Right renal pelvis (tissue), 4 donors: Measurements from ENCODE around the gene CD99L2. TPM values are rescaled to one million over a fixed set of nuclear protein-coding genes. Genes with fewer than 3 reads are reported as not detected.

Experiments
- DNase-seq, 4 donors: peaks; one replicate each; pipeline ENCODE4 v3.0.0-alpha.2; 2013; ENCODE audit warnings: low read depth in 4 of 4, low spot score in 3 of 4, missing footprints in 1 of 4
- polyA plus RNA-seq, 4 donors: library from polyadenylated mRNA; unstranded; fragments of 120-200 nt; gene quantifications; one replicate each; pipeline ENCODE4 v1.2.1, GENCODE V29; 2013; ENCODE audit not compliant: insufficient read length in 4 of 4

CD99L2 gene
- 10 to 100 TPM; 40.5 to 47.2 (median 44.1) TPM for polyA plus RNA-seq

DNA sequence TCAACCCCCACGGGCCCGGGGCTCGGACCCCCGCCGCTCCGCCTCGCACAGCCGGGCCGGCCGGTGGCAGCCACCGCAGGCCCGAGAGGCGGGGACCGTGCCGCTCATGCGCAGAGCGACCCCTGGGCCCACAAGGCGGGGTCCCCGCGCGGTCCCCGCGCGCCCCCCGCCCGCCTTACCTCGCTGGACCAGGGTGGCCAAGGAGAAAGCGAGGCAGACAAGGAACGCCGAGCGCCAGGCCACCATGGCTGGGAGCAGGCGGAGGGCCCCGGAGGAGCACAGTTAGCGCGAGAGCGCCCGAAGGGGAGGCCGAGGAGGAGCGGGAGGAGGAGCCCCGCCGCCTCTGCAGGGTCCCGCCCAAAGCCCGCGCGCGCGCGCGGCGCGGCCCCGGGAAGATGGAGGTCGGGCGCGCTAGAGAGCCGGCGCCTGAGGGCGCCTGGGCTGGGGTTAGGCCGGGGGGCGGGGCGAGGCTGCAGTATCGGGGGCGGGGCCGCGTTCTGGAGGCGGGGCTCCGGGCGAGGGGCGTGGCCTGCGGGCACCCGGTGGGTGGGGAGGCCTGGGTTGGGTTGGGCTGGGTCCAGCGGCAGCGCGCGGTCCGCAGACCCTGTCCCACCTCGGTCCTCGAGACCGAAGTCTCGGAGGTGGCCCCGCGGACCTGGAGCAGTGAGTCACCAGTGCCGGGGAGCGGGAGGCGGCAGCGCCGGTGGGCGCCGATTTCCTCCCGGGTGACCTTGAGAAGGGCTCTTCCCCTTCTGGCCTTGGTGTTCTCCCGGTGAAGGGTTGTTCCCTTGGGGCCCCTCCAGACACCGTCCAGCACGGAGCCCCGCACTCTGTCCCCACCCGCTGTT is at the start of gene CD99L2:
CD99L2 (minus strand) TSS at position 326 of the 848 bp plus-strand sequence; CDS start at position 246, 80 bp downstream.
- peak; percentile 67 to 83 (median 72) for DNase-seq

DNA sequence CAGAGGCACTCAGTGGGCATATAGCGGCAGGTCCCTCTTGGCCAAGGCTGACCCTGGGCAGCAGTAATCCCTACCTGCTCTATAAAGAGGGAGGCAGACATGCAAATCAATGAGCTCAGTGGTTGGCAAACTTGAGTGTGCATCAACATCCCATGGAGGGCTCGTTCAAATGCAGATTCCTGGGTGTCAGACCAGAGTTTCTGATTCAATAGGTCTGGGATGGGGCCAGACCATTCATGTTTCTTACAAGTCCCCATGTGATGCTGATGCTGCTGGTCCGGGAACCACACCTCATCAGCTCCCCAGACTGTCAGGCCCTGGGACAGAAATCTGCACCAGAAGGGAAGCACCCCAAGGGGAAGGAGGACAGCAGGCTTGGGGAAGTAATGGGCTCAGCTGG is 45.8 kb upstream of the CD99L2 start:
- no peak for DNase-seq

DNA sequence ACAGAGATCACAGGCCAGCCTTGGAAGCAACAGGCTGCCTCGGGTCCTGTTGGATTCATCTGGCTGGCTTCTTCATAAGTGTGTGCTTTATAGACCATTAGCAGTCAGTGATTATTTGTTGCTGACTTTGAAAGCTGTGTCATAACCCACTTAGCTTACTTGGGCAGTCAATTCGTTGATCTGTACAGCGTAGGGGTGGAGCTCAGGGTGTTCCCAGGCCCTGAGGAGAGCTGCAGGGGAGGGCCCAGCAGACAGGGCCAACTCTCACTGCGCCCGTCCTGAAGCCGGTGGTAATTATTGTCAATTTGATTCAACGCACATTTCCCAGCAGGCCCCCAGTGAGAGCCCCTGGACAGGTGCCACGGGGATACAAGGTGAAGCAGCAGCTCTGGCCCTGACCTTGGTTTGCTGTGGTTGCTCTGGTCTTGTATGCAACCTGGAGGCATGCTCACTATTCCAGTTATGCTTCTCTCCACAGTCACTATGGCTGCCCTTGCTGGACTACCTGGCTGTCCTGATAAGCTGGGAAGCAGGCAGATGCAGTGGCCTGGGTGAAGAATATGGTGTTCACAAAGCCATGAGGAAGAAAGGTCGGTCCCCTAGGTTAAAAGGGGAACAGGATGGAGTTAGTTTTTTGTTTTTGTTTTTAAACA is 44.6 kb upstream of the CD99L2 start:
- no peak for DNase-seq

DNA sequence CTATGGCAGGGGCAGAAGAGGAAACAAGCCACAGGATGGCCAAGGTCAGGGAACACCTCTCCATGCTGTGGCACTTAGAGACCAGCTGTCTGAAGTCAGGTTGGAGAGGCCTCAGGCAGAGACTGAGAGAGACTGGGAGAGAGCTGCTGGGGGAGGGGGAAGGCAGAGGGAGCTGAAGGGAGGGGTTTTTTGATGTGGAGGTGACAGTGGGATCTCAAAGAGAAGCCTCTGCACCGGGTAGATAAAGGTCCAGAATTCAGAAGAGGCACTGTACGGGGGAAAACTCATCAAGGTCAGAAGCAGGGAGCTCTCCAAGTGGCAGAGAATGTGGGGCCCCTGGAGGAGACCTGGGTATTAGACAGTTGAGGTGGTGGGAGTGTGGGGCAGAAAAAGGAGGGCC is 43.1 kb upstream of the CD99L2 start:
- no peak for DNase-seq

DNA sequence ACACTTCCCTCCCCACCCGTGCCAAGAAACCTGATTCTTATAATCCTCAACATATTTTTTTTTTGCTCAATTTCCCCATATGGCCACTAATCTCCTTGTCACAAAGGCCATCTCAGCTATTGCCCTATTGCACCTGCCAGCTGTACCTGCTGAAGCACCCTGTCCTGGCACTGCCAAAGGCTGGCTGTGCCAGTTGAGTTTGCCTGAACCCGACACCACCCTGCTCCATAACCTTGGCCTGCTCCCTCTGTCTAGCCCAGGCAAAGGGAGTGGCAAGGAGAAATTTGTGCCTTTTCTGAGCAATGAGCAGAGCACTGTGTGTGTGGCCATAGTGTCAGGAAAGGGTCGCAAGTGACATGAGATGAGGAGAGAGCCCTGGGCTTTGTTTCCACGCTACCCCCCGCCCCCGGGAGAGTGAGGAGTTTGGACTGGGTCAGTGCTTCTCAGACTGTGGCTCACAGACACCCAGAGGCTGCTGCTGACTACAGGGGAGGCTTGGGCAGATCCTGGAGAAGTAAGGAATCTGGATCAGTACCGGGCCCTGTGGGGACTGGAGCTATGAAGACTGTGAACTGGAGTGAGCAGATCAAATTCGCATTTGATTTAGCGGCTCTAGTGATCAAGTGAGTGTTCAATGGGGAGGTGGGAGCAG is 42.5 kb upstream of the CD99L2 start:
- no peak for DNase-seq

GRCh38 chrX:150936556-150936955 is 38.1 kb upstream of the CD99L2 start:
- DNase-seq, result no peak

- DNase-seq, result no peak
These were observed 37.0 kb upstream of the CD99L2 start for GRCh38 chrX:150935467-150935866.

- no peak for DNase-seq
These were observed 36.0 kb upstream of the CD99L2 start for GRCh38 chrX:150934453-150934852.

DNA sequence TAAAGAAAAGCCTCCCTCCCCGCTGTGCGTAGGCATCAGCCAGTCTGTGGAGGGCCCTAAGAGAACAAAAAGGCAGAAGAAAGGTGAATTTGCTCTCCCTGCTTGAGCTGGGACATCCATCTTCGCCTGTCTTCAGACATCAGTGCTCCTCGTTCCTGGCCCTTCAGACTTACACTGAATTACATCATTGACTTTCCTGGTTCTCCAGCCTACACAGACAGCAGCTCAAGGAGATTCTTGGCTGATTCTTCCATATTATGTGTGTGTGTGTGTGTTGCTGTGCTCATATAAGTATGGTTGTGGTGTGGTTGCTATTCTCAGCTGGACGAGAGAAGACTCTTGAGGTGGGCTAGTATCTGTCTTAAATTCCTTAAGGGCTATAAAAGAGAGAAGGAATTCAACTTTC is 35.5 kb upstream of the CD99L2 start:
- no peak for DNase-seq

- DNase-seq, result no peak
These were observed 30.6 kb upstream of the CD99L2 start for GRCh38 chrX:150929058-150929457.

DNA sequence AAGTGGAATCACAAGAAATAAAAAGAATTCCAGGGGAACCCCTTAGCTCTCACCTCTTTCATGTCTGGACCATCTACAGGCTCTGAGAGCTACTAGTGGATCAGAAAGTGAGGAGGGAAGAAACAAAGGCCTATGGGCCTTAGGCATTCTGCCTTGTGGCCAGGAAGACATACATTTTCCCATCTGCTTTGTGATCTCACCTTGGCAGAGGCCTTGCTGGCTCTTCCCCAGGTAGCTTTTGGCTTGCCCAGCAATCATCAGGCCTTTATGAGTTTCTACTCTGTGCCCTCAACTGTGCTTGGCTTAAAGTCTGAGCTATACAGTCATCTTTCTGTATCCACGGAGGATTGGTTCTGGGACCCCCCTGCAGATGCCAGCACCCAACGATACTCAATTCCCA is 28.3 kb upstream of the CD99L2 start:
- DNase-seq, result no peak

DNA sequence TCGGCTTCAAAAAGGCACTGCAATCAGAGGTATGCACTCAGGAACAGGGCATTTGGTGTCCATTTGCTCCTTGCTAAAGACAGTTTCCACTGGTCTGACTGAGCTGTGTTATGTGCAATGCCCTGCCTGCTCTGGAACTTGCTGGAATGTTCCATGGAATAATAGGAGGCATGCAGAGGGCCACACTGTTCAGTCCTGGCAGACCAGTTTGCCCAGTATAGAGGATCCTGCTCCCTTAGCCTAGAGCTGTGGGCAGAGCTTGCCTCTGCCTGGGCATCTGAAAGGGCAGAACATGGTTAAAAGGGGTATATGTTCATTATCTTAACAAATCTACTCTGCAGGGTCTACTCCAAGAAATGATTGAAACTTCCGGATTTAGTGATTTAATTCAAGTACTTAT is 27.8 kb upstream of the CD99L2 start:
- no peak for DNase-seq

- no peak for DNase-seq
These were observed 20.9 kb upstream of the CD99L2 start for GRCh38 chrX:150919401-150919800.

- DNase-seq, result no peak
These were observed 15.0 kb upstream of the CD99L2 start for GRCh38 chrX:150913511-150913910.

GRCh38 chrX:150907474-150907873 is 9.0 kb upstream of the CD99L2 start:
- DNase-seq, result no peak

DNA sequence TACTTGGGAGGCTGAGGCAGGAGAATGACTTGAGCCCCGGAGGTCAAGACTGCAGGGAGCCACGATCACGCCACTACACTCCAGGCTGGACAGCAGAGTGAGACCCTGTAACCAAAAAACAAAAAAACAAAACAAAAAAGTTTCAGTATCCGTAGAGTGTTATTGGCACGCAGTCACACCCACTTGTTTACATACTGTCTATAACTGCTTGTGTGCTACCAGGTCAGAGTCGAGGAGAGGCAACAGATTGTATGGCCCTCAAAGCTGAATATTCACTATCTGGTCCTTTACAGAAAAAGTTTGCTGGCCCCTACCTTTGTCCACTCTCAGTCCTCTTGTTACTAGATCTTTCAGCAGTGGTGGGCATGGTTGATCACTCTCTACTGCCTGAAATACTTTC is 8.2 kb upstream of the CD99L2 start:
- DNase-seq, result no peak

GRCh38 chrX:150905293-150905692 is 6.8 kb upstream of the CD99L2 start:
- no peak for DNase-seq

- DNase-seq, result no peak
These were observed 4.6 kb upstream of the CD99L2 start for GRCh38 chrX:150903110-150903508.

DNA sequence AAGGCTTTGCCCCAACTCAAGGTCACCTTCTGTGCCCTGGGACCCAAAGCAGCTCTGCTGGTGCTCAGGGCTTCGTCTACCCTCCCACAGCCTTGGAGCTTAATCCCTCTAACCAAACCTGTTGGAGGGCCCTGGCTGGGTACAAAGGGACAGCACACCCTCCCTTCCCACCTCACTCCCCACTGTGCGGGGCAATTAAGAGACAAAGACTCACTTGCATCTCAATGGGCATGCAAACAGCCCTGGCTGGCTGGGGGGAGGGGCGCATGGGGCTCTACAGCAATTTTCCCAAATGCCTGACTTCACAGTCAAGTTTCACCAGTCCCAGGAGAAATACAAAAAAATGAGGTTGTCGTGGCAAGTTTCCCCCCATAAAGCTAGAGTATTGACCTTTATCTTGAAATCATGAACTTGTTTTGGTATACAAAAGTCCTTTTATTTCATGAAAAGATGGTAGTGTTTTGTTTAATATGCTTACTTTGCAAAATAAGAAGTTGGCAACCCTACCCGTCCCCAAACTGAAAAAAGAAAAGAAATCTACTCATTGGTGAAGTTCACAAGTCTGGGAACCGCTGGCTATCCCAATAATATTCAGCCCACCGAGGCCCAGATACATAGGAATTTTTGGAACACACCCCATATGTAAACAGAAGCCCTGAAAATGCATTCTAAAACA is 4.1 kb upstream of the CD99L2 start:
- DNase-seq, result no peak

GRCh38 chrX:150899191-150899757 is 806 bp upstream of the CD99L2 start:
- peak in 2 of 4 donors; percentile 7 to 10 for DNase-seq
